Right renal pelvis (tissue), 4 donors: ENCODE results near the gene COCH. TPM values are rescaled to one million over a fixed set of nuclear protein-coding genes. Genes with fewer than 3 reads are reported as not detected.

Source experiments
- DNase-seq, 4 donors: peaks; one replicate each; pipeline ENCODE4 v3.0.0-alpha.2; 2013; ENCODE audit warnings: low read depth in 4 of 4, low spot score in 3 of 4, missing footprints in 1 of 4
- polyA plus RNA-seq, 4 donors: library from polyadenylated mRNA; unstranded; fragments of 120-200 nt; gene quantifications; one replicate each; pipeline ENCODE4 v1.2.1, GENCODE V29; 2013; ENCODE audit not compliant: insufficient read length in 4 of 4

Gene COCH
- polyA plus RNA-seq, result 1 to 10 TPM; 3.1 to 4.7 (median 3.4) TPM

DNA sequence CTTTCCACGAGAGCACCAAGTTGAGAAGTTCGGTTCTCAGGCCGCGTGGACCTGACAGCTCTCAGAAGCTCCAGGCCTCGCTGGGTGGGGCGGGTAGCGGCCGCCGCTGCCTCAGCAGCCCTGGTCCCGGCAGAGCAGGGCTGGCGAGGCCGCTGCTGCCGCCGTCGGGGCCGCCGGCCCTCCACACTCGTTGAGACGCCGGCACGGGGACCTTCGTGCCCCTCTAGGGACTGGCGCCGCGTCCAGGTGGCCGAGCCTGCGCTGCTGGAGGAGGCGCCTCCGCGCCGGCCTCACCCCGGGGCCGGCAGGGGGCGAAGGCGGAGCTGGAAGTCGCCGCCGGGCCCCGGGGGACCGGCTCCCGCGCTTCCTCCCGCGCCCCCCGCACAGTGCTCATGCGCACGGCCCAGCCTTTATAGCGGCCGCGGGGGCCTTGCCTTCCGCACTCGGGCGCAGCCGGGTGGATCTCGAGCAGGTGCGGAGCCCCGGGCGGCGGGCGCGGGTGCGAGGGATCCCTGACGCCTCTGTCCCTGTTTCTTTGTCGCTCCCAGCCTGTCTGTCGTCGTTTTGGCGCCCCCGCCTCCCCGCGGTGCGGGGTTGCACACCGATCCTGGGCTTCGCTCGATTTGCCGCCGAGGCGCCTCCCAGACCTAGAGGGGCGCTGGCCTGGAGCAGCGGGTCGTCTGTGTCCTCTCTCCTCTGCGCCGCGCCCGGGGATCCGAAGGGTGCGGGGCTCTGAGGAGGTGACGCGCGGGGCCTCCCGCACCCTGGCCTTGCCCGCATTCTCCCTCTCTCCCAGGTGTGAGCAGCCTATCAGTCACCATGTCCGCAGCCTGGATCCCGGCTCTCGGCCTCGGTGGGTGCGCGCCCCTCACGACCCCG is at the start of gene COCH:
TSS of gene COCH (plus strand) at position 440 of the 879 bp plus-strand sequence. CDS start at position 820, 380 bp downstream.
- DNase-seq, result peak in 2 of 4 donors; percentile 15 to 31

DNA sequence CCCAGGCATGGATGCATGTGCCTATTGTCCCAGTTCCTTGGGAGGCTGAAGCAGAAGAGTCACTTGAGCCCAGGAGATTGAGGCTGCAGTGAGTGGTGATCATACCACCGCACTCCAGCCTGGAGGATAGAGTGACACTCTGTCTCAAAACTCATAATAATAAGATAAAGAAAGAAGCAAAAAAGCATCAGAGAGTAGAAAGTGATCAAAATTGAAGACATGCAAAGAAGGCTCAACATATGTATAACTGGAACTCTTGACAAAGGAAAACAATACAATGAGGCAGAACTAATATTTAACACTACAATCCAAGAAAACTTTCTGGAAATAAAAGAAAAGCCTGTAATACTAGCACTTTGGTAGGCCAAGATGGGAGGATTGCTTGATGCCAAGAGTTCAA is 48.3 kb upstream of the COCH start:
- no peak for DNase-seq

DNA sequence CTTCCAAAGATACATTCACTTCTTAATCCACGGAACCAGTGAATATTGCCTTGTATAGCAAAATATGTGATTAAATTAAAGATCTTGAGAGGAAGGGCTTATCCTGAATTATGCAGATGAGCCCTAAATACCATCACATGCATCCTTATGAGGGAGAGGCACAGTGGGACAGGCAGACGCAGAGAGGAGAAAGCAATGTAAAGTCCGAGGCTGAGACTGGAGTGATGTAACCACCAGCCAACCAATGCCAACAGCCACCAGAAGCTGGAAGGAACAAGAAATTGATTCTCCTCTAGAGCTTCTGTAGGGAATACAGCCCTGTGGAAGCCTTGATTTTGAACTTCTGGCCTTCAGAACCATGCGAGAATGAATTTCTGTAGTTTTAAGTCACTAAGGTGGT is 44.5 kb upstream of the COCH start:
- DNase-seq, result no peak

DNA sequence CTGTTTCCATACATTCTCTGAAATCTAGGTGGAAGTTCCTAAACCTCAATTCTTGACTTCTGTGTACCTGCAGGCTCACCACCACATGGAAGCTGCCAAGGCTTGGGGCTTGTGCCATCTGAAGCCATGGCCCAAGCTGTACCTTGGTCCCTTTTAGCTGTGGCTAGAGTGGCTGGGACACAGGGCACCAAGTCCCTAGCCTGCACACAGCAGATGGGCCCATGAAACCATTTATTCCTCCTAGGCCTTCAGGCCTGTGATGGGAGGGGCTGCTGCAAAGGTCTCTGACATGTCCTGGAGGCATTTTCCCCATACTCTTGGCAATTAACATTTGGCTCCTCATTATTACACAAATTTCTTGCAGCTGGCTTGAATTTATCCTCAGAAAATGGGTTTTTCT is 40.0 kb upstream of the COCH start:
- DNase-seq, result no peak

DNA sequence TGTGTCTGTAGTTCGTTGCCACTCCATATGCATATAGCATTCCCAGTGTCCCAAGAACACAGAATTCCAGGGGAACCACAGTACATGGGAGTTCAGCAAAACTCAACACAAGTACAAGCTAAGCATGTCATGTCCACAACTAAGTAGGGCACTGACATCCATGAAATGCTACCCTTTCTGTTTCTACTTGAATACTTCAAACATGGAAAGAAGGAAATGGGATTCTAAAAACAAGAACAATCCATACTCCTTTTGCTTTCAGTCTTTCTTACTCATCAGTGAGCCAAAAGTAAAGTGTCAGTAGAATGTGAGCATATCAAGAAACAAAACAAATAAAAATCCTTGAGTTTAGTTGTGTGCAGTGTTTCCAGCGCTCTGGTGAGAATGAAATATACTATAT is 36.0 kb upstream of the COCH start:
- no peak for DNase-seq

DNA sequence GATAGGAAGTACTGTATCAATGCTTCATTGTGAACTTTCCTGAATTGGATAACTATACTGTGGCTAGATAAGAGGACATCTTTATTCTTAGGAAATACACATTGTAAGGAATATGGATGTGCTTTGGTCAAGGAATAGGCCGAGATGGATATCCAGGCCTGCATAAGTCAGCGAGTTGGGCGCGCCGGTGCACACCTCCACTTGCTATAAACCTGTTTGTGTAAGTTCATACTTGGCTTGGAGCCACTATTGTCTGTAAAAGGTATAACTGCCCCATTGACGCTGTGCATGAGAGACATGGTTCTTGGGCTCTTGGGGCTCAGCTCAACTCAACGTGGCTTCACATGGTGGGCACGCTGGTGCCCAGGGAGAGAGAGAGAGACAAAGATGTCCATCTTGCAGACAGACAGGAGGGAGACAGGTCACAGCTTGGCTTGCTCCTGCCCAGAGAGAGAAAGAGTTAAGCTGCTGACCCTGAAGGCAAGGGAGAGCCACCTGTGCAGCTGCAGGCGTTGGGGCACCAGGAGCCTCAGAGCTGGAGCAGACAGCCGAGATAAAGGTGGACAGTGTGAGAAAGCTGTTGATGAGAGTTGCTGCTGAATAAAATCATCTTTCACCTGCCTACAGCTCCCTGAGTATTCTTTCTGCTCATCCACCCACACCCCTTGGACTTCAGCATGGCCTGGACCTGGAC is 34.1 kb upstream of the COCH start:
- DNase-seq, result no peak

DNA sequence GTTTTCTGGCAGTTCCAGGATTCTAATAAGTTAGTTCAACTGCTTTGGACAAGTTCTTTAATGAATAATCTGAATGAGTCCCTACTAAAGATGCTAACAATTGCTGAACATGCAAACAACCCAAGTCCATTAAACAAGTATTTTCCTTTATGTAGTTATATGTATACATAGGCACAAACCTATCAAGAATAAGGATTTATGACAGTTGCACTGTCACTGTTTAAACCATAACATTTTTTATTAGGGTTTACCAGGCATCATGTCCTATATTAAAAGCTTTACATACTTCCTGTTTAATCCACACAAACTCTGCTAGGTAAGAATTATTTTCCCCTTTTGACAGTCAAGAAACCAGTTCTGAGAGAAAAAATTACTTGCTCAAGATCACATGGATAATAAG is 31.9 kb upstream of the COCH start:
- DNase-seq, result no peak

DNA sequence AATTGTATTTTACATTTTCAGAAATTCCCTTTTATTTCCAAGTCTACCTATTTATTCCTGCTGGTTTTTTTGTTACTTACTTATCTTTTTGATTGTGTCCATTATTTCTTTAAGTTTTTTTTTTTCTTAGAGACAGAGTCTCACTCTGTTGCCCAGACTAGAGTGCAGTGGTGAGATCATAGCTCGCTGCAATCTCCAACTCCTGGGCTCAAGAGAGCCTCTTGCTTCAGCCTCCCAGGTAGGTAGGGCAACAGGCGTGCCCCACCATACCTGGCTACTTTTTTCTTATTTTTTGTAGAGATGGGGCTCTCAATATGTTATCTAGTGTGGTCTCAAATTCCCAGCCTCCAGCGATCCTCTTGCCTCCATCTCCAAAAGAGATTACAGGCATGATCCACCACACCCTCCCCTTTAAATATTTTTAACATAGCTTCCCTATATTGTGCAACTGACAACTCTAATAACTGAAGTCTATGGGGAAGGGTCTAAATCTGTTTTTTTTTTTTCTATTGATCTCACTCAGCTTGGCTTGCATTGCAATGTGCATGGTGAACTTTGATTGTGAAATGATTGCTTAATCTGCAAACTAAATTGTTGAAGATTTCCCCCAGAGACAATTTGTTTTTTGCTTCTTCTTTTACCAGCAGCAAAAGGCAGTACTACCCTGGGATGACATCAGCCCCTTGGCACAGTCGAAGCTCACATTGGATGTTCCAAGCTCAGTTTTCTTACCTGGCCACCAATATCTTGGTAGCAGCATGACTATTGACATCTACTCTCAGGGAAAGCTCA is 25.7 kb upstream of the COCH start:
- no peak for DNase-seq

DNA sequence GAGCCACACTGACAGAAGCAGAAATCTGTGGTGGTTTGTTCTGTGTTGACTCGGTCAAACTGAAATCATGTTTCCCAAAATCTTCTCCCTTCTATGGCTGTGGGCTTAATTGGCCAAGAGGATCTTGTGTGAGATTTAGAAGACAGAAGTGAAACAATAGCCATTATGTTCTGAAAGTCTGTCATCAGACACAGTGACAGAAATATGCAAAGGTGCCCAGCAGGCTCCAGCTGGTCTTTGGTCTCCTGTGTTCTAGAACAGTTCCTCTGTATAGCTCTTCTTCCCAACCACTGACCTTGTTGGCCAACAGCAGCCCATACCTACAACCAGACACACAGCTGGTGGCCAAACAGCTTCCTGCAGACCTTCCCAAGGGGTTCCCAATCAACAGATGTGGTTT is 25.0 kb upstream of the COCH start:
- no peak for DNase-seq

DNA sequence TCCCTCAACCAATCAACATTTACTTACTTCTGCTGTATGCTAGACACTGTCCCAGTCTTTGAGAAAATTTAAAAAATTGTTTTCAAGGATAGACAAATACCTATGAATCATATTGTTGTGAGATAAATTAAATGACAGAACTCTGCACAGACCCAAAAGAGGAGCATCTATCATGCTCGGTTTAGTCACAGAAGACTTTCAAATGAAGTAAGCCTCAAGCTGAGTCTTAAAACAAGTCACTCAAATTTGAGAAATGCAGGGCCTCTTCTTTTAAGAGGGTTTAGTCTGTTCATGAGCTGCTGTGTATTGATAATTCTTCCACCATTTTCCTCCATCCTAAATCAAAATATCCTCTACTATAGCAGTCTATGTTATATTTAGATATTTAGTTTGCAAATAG is 24.4 kb upstream of the COCH start:
- no peak for DNase-seq

DNA sequence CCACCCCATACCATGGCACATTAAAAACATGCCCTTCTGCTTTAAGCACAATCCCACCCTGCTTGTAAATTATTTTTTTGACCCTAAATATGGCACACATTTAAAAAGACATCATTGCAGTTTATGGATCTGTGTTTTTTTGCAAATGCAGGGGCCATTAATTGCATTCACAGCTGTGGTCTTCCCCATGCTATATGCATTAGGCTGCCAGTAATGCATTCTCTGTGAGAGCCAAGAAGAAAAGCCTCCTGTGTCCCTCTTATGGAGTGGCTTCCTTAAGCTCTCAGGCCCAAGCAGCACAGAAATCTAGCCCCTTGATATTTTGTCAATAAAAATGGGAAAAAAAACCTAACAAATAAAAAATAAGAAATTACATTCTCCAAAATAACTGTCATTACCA is 20.4 kb upstream of the COCH start:
- DNase-seq, result no peak

DNA sequence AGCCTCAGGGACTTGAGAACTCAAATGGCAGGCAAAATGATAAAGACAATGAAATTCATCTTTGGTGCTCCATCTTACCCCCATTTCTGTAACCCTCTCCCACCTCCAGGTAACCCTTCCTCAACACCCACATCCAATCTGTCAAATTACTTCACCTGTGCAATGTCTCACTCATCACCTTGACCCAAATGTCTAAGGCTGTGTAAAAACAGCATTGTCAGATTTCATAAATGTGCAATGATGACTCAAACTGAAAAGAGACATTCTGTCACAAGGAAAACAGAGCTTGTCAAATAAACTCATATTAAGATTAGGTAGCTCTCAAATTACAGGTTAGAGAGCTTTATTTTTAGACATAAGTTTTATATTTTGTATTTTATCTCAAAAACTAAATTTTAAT is 19.9 kb upstream of the COCH start:
- DNase-seq, result no peak

DNA sequence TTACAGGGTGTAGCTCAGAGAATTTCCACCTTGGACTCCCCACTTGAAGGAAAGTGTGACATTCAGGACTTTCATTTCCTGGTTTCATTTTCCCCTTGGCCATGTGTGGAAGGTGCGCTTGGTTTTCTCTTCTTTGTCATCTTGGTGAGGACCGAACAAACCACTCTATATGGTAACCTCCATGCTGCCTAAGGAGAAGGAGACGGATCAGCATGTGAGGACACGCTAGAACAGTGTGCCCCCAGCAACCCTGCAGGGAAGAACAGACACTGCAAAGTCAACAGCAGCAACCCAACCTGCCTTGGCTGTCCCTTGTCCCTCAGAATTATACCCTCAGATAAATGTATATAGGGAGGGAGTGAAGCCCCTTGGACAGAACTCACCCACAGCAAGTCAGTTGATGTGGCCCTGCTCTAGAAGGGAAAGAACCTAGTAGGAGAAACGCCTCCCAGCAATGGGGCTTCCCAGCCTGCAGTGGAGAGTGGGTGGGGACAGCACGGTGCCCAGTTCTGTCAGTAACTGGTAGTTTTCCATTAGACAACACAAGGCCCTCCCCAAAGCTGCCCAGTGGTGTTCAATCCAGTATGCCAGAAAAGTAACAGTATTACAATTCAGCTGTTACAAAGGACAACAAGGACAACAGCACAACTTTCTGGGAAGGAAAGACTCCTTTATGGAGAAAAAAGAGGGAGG is 18.9 kb upstream of the COCH start:
- no peak for DNase-seq

DNA sequence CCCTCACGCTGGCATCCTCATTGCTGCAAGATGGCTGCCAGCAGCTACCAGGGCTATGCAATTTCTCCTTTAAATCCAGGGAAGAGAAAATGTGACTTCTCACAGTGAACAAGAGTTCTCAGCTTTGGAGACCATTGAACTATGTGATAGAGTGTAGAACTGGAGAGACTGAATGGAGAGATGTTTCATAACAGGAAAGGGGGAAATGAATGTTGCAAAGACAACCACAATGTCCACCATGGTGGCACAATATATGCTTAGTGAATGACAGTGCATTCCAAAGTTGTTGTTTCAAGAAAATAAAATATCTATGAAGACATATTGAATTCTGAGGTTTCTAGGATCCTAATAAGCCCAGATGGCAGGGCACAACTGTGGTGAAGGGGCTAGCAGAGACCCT is 13.2 kb upstream of the COCH start:
- no peak for DNase-seq

DNA sequence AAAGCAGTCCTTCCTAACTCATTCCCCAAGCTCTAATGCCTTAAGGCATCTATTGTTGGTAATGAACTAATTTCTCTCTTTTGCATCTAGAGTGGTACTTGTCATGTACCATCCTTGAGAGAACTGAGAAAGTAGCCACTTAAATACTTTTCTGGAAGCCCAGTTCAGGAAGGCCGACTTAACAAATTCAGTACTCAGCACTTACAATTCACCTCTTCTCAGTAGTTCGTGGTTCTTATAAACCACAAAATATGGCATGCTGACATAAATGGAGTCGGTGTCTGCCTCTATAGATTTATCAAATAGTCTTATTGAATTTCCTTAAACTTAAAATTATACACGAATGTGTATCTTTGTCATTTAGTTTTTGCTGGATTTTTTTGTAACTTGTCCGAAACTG is 9.4 kb upstream of the COCH start:
- DNase-seq, result no peak

DNA sequence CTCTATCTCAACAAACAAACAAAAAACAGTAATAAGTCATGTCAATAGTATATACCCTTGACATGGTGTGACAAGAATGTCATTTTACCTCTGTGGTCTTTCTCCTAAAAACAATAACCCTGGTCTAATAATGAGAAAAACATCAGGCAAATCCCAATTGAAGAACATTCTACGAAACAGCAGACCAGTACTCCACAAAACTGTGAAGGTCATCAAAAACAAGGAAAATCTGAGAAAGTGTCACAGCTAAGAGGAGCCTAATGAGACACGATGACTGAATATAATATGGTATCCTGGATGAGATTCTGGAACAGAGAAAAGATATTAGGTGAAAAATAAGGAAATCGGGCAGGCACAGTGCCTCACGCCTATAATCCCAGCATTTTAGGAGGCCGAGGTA is 5.6 kb upstream of the COCH start:
- DNase-seq, result no peak

DNA sequence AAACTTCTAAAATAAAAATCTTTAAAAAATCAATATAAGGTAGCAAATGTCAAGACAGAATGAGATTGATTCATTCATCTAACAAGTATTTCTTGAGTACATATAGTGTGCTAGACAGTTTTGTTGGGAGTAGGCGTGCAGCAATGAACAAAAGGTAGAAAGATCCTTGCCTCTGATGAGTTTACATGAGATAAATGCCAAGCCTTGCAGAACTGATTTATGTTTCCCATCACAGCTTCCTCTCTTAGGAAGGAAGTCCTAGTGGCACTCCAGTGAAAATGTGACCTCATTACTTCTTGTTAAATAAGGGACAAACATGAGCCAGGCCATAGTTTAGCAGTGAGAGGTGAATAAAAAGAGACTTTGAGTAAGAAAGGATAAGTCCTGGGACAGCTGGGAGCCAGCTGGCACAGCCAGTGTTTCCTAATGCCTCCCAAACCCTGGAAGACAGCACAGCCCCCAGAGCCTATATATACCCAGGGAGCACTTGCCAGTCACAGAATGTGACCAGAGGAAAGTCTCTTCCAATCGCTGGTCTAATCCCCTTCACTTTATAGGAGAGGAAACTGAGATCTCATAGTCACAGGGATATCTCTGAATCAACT is 4.7 kb upstream of the COCH start:
- DNase-seq, result no peak

DNA sequence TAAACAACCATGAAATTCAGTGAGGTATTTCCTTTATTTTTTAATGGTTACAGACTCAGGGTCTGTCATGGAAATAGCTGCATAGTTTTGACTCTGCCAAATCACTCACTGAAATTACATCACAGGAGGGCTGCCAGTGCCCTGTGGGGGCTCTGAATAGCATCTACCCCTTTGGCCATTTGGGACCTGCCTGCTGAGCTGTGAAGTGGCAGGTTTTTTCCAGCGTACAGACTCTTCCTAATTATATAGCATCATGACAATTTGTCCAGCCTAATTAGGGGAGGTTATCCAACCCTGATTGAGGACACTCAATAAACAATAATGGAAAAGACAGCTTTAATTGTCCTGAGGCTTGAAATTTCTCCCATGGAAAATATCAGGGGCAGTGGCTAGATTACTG is 1.8 kb upstream of the COCH start:
- no peak for DNase-seq

DNA sequence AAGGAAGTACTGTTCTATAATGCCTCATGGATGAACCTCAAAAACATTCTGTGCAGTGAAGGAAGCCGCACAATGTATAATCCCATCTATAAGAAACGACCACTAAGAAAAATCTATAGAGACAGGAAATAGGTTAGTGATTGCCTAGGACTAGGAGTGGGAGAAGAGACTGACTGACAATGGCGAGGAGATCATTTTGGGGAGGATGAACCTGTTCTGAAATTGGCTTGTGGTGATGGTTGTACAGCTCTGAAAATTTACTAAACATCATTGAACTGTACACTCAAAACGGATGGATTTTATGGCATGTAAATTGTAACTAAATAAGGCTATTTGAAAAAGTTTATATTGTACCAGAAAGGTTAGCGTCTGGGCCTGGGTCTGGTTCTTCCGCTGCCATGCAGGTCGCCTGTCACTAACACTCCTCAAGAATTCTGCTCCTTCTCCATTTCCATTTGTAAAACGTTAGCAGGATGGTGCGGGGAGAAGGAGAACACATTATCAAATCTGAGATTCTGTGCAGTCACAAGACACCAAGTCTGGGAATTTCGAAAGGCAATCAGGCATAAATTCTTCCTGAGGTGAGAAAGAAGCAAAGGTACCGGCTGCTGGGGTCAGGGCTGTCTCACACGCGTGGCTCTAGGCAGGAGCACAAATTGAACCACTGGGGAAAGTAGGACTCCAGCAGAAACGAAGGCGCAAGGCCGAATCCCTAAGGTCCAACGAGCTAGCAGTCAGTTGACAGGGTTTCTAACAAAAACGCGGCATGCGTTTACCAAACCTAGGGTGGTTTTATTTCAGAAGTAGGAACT is 845 bp upstream of the COCH start:
- DNase-seq, result peak in 1 of 4 donors; percentile 5
